GM10248 (cell line): ENCODE measurements around the gene ENOX2.
"Not testable (repeated sequence)": the region's sequence is repeated elsewhere in the genome, so short reads cannot be mapped to it uniquely, and the experiment has no call there.

Experiments
- CTCF ChIA-PET: fragments of 300-600 bp; sonication (Branson Sonifier 250); formaldehyde crosslinking; extraction: SDS; loops from one replicate; lab custom pipeline; 2021; ENCODE audit warnings: antibody characterized with exemption; lab: Yijun Ruan, JAX
- POLR2A ChIA-PET: fragments of 350-650 bp; sonication (Branson Sonifier 250); formaldehyde crosslinking; extraction: SDS; loops from one replicate; lab custom pipeline; 2020; ENCODE audit warnings: antibody characterized with exemption; lab: Yijun Ruan, JAX
- DNase-seq: peaks from one replicate; pipeline ENCODE4 v3.0.0; 2012; ENCODE audit errors: extremely low spot score
- CTCF ChIP-seq: IDR thresholded peaks from 2 replicates; pipeline ENCODE4 v1.5.1; 2012; ENCODE audit warnings: mild to moderate bottlenecking, low read depth; ENCODE audit errors: extremely low read depth, missing control alignments, control extremely low read depth

Gene ENOX2

GRCh38 chrX:130718137-130718536 lies 184.9 kb downstream of the ENOX2 start:
- TF ChIP-seq CTCF: no peak
- no peak for DNase-seq
- CTCF ChIA-PET: interaction anchor here (1.3 kb wide), 1 partner anchor 10 kb away, joined by 3 read pairs; no protein-coding TSS in a partner anchor
- POLR2A ChIA-PET: no interaction called here

DNA sequence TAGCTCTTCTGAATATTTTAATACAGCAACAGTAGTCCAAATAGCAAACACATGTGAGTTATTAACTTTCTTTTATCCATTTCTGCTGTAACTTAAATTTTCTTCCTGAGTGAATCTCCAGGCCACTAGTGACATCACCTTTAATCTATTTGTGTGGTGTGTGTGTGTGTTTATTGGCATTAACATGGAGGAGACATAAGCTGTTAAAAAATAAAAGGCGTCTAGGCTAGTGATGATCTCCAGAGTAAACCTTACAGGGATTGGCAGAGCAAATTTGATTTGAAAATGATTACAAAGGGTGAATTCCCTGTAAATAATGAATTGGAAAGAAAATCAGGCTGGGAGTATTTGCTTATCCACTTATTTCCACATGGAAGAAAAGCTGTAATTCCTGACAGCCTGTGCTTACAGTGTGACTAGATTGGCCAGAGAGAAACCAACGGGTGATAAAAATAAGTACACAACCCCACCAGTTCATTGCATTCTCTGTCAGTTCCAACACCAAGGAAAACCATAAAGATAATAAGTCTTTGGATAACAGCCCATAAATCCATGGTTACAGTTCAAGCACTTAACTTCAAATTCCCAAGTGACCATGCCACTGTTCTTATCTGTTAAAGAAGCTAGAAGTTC lies 186.1 kb downstream of the ENOX2 start:
- TF ChIP-seq CTCF: no peak
- DNase-seq: no peak
- ChIA-PET POLR2A (no interaction called here), CTCF (interaction anchor here (1.3 kb wide), 1 partner anchor 11 kb away, joined by 3 read pairs; no protein-coding TSS in a partner anchor)

DNA sequence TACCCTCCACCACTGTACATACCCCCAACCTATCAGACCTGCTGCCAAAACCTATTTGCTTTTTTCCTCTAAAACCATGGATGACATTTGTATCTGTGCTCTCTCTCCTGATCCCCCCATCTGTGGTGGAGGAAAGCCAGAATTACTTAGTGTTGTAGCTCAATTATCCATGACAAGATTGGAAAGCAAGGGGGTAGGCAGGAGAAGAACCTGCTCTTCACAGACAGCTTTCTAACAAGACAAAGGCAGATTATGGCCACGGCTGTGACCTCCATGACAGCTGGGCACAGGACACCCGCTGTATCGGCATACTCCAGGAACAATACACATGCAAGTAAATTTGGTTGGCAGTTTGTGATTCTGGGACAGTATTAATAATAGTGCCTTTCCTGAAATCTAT lies 186.7 kb downstream of the ENOX2 start:
- no peak for TF ChIP-seq CTCF
- ChIA-PET POLR2A (no interaction called here), CTCF (no interaction called here)
- no peak for DNase-seq

- no peak for DNase-seq
- CTCF ChIA-PET: no interaction called here
- TF ChIP-seq CTCF: no peak
- POLR2A ChIA-PET: no interaction called here
These were observed 187.7 kb downstream of the ENOX2 start for GRCh38 chrX:130715299-130715698.

DNA sequence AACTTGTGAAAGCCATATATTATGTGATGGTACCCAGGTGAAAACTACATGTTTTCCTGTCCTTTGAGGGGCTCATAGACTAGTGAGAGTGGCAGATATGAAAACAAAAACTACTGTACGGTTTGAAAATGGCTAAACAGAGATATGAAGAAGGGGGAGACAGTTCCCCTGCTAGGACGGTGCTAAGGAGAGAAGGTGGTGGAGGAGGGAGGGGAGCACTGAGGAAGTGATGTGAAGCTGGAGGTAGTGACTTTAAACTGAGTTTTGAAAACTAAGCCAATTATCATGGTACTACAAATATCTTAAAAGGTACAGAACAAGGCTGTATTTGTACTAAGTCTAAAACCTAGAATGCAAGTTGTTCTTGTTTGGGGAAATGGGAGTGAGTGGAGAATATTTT lies 188.3 kb downstream of the ENOX2 start:
- ChIA-PET CTCF (no interaction called here), POLR2A (no interaction called here)
- TF ChIP-seq CTCF: no peak
- DNase-seq: no peak

DNA sequence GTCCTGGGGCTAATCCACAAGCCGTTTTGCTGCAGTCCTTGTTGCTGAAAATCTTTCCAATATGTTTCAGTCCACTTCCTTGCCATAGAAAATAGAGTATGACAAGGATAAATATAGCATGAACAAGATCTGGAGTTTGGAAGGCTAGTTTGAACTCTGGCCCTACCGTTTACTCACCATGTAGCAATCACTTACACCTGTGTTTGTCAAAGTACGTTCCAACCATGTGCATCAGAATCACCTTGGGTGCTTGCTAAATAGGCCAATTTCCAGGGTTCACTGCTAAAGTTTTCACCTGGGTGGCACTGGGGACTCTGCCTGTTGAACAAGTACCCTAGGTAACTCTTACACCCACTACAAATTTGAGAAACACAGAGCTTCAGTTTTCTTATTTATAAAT lies 188.9 kb downstream of the ENOX2 start:
- ChIA-PET CTCF (no interaction called here), POLR2A (no interaction called here)
- no peak for TF ChIP-seq CTCF
- DNase-seq: no peak

DNA sequence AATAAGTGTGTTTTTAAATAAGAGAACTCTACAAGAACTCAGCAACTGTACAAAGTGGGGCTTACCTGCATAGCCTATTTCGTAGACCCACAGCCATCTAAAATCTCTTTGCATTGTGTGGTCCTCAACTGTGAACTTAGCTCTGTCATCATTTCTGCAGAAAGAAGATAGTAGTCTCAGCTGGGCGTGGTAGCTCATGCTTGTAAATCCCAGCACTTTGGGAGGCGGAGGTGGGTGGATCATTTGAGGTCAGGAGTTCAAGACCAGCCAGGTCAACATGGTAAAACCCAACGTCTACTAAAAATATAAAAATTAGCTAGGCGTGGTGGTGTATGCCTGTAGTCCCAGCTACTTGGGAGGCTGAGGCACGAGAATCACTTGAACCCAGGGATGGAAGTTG lies 193.8 kb downstream of the ENOX2 start:
- DNase-seq: not testable (repeated sequence)

More for the DNA sequence above, 193.8 kb downstream of the ENOX2 start:
- POLR2A ChIA-PET: not testable (repeated sequence)
- CTCF ChIA-PET: interaction anchor here (1.0 to 1.5 kb wide), 2 partner anchors 10 to 36 kb away, joined by 3 to 4 read pairs; no protein-coding TSS in a partner anchor
